SK-MEL-5 (cell line): ENCODE results near the gene MORN3. TPM values are rescaled to one million over a fixed set of nuclear protein-coding genes. Genes with fewer than 3 reads are reported as not detected.
A peak's percentile ranks its signal among the peaks of the same experiment; 100 is the strongest.
"Not testable (repeated sequence)": the region's sequence is repeated elsewhere in the genome, so short reads cannot be mapped to it uniquely, and the experiment has no call there.

Experiments used
- DNase-seq: peaks from one replicate; pipeline ENCODE4 v3.0.0-alpha.2; 2016; ENCODE audit warnings: low read depth, low spot score
- in situ Hi-C: cut with HindIII; loops from 2 replicates; pipeline ENCODE4 v1.10.0; 2016; ENCODE audit warnings: low sequenced_read_pairs, high pct_unique_total_duplicates, low pct_unique_long_range_greater_than_20kb
- total RNA-seq: library from RNA; depleted of rRNA; stranded (reverse); fragments of >200 nt; shearing (Covaris generic); gene quantifications from 2 replicates; pipeline ENCODE4 v1.2.3, GENCODE V29; 2014

Gene MORN3
- total RNA-seq, 1 experiment from 2014 or later: not detected

DNA sequence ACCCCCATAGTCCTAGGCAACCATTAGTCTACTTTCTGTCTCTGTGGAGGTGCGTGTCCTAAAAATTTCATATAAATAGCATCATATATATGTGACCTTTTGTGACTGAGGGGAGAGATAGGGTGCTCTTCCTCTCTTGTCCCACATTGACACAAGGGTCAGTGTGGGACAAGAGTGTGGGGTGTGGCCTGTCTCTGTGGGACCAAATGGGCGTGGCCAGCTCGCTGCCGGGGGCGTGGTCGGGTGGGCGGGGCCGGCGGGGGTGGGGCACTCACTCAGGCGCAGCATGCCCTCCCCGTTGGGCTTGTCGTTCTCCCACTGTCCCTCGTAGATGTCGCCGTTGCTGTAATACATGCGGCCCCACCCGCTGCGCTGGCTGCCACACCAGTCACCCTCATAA is 15.5 kb downstream of the MORN3 start:
- no peak for DNase-seq
- in situ Hi-C loops: no loop called here

- no peak for DNase-seq
- in situ Hi-C loops: no loop called here
These were observed 16.5 kb downstream of the MORN3 start for GRCh38 chr12:121652767-121653497.

DNA sequence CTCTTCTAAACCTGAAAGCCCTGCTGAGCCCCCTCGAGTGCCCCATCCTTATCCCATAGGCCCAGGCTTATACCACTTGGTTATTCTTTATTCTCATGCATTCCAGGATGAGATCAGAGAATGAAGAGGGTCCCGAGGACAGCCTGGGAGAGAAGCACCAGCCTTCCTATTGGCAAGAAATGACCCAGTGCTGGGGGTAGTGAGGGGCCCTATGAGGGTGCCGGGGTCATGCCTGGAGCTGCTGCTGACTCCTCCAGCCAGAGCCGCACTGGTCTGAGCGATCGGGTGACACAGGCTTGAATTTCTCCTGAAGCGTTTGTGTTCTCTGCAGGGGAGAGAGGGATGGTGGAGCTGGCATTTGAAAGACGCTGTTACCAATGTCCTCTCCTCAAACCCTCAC is 18.1 kb downstream of the MORN3 start:
- no peak for DNase-seq
- in situ Hi-C loops: no loop called here

GRCh38 chr12:121649819-121650353 is 19.6 kb downstream of the MORN3 start:
- in situ Hi-C loops: no loop called here
- DNase-seq: no peak

DNA sequence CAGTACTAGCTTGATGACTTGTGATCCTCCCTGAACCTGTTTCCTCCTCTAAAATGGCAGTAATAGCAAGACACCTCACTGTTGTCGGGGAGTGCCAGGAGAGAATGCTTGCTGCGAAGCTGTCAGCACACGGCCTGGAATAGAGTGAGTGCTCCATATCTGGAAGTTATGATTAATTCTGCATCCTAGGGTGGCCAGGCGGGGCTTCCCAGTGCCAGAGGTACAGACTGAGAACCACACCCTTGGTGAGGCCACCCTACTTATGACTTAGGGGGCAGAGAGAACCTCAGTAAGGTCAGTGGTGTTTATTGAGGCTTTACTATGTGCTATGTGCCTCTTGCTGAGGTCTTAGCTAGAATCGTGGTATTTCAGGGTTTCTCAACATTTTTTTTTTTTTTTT is 20.1 kb downstream of the MORN3 start:
- in situ Hi-C loops: no loop called here
- no peak for DNase-seq

DNA sequence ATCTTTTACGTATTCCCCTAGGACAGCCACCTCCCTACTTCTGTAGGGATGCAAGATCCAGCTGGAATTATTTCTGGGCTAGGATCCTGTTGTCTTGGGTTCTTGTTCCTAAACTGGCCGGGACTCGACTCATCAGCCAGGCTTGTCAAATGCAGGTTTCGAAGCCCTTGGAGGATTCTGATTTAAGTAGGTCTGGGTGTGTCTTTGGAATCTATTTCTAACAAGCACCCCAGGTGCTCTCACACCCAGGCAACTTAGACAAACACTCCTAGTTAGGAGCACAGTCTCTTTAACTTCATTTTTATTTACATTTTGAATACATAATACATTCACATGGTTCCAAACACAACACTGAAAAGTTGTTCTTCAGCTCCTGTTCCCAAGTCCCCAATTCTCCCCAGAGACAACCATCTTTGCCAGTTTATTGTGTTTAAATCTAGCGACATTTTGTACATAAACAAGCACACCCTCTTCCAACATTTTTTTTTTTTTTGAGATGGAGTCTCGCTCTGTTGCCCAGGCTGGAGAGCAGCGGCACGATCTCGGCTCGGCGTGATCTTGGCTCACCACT is 20.9 kb downstream of the MORN3 start:
- no peak for DNase-seq
- in situ Hi-C loops: no loop called here

- DNase-seq: no peak
- in situ Hi-C loops: no loop called here
These were observed 28.2 kb downstream of the MORN3 start for GRCh38 chr12:121641343-121641630.

DNA sequence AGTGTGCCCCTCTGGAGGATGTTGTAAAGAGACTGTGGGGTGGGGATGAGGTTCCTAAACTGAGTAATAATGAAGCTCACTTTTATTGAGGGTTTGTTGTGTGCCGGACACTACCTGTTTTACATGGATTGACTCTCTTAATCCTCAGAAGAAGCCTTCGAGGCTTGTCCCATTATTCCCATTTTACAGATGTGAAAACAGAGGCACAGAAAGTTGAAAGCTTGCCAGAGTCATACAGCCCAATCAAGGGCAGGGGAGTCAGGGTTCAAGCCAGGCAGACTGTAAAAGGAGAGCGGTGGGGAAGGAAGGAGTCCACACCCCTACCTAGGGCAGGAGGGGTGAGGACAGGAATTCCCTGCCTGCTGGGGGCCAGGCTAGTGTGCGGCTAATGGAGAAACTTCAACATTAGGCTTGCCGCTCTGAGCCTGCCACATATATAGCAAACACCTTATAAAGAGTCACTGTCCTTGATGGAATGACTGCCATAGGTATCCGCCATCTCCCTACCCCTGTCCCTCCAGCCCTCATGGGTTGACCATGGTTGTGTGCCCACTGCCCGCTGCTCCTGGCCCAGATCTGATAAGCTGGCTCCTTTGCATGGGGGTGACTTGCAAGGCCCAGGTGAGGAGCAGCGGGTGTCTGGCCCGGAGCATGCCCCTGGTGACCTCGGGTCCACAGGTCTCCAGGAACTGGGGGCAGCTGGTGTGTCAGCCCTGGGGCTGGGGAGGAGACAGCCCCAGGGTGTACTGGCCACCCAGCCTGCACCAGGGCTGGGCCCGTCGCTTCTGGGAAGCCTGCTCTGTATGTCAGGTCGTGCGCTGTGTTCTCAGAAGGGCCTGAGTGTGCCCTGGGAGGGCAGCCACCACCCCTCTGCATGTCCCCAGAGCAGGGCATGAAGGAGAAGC is 30.9 kb downstream of the MORN3 start:
- DNase-seq: no peak
- in situ Hi-C loops: no loop called here

DNA sequence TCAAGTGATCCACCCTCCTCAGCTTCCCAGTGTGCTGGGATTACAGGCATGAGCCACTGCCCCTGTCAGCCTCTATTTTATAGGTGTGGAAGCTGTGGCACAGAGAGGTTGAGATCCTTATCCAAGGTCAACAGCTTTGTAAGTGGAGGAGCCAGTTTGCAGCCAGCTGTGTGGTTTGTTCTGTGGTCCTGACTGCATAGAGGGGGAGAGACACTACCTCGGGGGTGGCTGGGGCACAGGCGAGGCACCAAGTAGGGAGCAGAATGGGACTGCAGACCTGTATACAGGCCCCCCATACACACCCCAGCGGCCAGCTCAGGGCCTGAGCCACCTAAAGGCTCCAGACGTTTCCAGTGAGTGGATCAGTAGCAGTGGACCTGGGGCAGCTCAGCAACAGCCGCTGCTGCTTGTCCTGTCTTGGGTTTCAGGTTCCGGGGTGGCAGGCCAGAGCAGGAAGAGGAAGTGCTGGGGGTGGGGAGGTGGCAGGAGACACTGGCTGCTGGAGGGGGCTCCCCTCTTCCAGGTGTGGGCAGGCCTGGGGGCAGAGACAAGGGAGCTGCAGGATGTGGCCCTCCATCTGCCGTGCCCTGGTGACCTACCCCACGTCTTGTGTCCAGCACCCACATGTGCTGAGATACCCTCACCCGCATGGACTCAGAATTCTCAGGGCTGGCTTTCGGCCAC is 32.1 kb downstream of the MORN3 start:
- DNase-seq: no peak
- in situ Hi-C loops: no loop called here

GRCh38 chr12:121634836-121635235 is 34.6 kb downstream of the MORN3 start:
- in situ Hi-C loops: no loop called here
- no peak for DNase-seq

DNA sequence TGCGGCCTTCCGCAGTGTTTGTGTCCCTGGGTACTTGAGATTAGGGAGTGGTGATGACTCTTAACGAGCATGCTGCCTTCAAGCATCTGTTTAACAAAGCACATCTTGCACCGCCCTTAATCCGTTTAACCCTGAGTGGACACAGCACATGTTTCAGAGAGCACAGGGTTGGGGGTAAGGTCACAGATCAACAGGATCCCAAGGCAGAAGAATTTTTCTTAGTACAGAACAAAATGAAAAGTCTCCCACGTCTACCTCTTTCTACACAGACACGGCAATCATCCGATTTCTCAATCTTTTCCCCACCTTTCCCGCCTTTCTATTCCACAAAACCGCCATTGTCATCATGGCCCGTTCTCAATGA is 35.6 kb downstream of the MORN3 start:
- in situ Hi-C loops, DNase-seq: not testable (repeated sequence)

DNA sequence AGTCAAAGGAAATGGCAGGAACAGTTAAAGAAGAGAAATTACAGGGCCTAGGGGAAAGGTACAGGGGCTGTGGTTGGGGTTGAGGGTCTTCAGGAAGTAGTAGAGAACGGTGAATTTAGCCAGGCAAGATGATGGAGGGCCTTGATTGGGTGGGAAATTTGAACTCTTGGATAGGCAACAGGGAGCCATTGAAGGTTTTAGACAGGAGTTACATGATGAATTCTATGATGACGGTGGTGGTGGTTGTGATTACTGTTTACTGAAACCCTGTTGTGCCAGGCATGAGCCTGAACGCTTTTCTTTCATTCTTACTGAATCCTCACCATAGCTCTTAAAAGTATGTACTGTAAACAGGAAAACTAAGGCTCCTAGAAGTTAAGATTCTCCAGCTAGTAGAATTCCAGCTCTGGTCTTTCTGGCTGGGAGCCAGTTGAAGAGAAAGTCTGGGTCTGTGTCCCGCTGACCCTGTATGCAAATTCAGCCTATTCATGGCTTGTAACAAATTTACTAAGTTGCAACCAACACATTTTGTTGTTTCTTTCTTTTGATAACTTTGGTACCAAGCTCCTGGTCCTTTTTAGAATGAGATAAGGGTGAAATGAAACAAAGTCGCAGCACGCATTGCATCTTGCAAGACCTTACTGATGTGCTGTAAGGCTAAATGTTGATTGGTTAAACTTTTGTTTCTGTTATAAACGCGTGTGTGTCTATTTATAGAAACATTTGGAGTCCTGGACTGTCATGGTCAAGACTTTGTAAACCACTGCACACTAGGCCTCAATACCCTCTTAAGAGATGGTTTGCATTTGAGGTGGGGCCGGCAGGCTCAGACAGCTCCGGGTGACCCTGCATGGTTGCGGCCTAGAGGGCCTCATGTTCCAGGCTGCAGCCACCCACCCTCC is 37.1 kb downstream of the MORN3 start:
- in situ Hi-C loops: no loop called here
- no peak for DNase-seq

- in situ Hi-C loops: no loop called here
- DNase-seq: no peak
These were observed 38.6 kb downstream of the MORN3 start for GRCh38 chr12:121630791-121631355.

- in situ Hi-C loops: no loop called here
- DNase-seq: no peak
These were observed 40.9 kb downstream of the MORN3 start for GRCh38 chr12:121628536-121628935.

DNA sequence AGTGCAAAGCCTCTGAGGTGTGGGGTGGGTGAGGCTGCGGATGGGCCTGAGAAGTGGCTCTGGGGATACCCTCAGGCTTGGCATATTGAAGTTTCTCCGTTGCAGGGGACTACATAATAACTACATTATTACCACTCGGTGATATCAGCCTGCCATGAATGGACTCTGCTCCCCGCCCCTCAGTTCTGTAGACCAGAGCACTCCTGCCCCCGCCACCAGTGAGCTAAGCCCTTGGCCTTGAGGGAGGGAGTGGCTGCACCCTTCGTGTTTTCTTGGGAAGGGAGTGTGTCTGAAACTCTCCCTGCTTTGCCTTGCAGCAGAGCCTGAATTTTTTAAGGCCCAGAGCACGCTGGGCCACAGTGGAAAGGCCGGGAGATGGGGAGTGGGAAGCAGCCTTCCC is 41.4 kb downstream of the MORN3 start:
- in situ Hi-C loops: no loop called here
- DNase-seq: peak; percentile 16

- DNase-seq: peak; percentile 56
- in situ Hi-C loops: no loop called here
These were observed 42.4 kb downstream of the MORN3 start for GRCh38 chr12:121626853-121627640.
